NCI-H748 treated with DMSO at 0.1 percent for 48 hours (cell line): ENCODE results near the gene PAPPA.

Experiments used
- DNase-seq: peaks from one replicate; lab custom pipeline; 2025; lab: John Stamatoyannopoulos, UW

The PAPPA gene

DNA sequence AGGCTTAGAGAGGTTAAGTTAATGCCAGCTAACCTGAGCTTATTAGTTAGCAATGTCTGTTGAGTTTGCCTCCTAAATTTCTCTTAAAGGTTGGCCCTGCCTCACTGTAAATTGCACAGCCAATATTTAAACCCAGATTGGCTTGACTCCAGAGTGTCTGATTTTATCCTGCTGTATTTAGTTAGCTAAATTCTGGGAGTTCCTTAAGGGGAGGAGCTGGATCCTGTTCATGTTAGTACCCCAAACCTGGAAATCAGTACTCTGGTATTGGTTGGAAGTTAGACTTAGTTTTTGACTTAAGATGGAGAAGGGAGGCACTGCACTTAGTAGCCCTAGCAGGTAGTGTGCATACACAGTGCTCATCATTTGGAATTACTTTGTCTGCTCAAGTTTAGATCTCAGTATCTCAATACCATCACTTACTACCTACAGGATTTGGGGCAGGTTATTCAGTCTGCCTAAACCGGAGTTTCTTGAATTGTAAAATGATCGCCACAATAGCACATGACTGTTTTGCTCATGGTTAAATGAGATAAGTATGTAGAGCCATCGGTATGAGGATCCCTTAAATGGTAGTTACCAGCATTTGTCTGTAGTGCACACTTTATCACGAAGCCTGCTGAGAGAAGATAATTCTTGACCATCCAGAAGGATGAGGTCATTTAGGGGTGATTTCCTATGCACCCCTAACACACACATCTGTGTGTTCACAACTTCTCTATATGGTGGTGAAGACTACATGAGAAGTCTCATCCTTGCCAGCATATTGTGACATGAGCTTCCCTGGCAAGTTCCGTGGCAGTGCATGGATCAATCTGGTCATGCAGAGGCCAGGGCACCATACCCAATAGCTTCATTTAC lies 268.8 kb downstream of the PAPPA start:
- no peak for DNase-seq

DNA sequence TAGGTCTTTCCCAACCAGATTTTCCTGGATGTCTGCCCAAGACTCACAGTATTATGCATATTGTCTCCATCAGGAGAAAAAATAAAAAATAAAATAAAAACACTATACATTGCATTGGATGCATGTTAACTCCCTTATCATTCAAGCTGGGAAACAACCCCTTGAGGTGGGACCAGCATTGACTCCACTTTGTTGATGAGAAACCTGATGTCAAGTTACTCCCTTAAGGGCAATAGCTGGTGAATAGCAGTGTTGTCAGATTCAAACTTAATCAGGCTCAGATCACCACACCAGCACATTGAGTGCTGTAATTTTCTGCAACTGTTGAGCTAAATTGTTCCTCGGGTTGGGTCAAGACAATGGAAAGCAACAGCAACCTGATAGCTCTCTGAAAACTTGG lies 269.6 kb downstream of the PAPPA start:
- DNase-seq = no peak

DNA sequence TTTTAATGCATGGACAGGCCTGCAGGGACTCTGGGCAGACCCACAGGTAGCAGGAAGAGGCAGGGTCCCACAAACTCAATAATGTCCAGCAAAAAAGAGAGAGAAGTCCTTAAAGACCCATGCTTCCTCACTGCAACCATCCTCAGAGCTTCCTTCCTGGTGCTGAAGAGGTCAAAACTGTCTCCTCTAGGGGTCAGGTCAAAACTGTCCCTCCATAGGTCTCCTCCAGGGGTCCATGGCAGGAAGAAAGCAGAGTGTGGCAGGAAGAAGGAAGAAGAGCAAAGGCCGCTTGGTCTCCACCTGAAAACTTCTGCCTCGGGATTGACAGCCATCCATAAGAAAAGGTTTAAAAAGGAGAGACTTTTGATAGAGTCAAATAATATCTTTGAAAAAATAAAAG lies 271.7 kb downstream of the PAPPA start:
- no peak for DNase-seq

DNA sequence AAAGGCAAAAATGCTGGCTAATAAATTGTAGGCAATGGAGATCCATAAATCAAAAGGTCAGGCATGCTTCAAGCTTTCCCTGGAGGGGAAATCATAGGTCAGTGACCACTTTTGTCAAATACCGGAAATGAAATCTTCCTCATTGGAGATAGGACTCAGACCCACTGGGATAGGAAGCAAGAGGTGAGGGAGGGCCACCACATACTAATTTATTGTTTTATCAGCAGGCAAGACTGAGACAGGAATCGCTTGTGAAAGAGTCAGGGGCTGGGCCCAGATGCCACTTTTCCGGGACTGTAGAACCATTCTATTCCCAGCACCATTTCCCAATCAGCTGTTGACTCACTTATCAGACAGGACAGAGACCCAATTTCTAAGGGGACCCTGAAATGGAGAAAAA lies 277.3 kb downstream of the PAPPA start:
- no peak for DNase-seq

DNA sequence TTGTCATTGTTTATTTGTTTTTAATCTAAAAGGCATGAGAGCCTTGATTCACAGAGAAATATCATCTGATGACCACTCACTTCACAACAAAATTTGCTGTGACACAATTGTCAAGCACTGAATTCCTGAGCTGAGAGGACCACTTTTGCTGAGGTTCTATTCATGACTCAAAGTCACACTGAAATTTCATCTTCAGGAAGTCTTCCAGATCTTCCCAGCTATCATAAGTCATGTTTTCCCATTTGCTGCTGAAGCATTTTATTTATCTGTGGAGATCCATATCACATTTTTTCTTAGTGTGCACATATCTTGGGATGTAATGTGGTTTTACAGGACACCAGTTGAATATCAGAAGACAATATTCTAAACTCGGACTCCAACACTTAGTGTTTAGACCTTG lies 278.5 kb downstream of the PAPPA start:
- no peak for DNase-seq

DNA sequence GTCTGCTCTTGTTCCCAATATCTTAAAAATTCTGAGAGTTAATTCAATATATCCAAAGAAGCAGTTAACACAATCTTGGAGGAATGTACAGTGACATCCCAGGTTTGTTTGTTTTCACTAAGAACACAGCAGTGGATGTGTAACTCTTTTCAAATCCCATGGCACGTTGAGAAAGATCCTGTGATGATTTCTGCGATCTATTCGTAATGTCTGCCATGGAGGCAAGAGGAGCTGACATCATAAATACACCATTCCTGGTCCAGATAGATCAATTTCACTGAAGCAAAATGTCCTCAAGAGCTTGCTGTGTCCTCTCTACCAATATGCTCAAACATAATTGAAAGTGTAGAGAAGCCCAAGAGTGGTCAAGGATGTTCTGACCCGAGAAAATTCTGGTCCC lies 280.7 kb downstream of the PAPPA start:
- no peak for DNase-seq

DNA sequence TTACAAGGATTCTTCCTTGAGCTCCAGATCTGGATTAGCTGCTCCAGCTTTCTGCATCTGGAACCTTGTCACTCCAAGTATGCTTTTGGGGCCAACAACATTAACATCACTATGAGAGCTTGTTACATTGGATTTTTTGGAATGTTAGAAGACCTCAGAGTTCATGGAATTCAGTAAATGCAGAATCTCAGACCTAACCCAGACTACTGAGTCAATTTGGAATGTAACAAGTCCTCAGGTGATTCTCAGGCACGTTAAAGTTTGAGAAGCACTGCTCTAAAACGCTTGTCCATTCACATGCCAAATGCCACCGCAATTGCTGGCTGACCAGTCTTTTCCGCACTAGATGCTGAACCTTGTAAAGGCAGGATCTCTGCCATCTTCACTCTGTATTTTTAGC lies 282.1 kb downstream of the PAPPA start:
- no peak for DNase-seq

DNA sequence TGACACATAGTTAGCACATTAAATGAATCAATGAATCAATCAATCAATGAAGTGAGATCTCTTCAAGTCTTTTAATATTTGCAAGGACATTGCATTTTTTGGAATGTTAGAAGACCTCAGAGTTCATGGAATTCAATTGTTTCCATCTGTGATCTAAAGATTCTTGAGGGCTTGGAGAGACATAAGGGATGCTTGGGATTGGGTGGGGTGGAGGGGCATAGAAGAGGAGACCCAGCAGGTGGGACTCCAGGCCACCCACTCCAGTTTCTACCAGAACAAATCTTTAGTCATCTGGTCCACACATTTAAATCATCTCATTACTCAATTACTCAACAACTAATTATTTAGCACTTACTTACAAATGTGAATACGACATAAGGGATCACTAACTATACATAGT lies 282.5 kb downstream of the PAPPA start:
- DNase-seq = no peak

DNA sequence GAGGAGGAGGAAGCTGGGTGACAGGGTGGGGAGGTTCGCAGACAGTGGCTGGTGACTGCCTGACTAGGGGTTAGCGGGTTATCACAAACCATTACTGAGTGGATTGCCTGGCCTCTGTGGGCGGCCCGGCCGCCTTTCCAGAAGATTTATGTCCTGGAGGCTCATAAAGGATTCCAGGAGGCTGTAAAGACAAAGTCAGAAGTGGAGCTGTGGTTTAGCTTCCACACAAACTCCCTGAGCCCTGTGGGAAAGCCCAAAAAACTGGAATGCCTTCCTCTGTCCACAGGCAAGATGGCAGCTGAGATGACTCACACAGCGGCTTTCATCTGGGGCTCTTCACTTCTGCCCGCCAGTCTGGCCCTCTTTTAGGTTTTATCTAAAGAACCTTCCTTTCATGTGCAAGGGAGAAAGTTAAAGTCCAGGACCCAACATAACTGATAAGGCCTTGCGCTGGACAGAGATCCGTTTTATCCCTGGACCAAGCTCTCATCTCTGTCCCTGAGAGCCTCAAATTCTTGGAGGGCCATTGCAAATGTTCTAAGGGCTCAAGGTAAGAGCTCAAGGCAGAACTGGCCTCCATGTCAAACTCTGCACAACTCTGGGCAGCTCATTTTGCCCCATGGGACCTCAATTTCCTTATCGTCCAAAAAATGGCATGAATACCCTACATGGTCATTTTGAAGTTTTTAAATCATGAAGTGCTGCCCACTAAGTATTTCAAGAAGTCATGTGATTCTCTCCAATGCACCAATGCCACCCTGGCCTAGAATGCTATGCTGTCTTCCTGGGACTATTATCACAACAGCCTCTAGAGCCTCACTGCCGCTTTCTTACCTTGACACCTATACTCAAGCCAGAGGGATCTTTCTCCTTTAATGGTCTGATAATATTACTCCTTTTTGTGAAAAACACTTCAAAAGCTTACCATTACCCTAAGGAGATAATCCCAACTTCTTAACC lies 284.1 kb downstream of the PAPPA start:
- no peak for DNase-seq

DNA sequence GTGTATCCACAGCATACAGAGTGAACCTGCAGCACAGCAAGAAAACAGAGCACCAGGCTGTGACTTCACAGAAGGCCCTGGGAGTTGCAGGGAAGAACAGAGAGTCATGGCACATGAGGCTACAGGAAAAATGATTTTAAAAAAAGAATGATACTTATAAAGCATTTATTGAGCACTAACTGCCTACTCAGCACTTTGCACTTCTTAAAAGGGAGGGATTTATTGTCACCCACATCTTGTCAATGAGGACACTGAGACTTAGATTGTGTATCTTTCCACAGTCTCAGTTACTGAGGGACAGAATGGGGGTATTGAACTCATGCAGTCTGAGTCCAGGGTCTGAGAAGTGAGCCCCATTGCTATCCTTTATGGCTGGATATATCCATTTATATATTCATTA lies 288.9 kb downstream of the PAPPA start:
- DNase-seq = no peak

DNA sequence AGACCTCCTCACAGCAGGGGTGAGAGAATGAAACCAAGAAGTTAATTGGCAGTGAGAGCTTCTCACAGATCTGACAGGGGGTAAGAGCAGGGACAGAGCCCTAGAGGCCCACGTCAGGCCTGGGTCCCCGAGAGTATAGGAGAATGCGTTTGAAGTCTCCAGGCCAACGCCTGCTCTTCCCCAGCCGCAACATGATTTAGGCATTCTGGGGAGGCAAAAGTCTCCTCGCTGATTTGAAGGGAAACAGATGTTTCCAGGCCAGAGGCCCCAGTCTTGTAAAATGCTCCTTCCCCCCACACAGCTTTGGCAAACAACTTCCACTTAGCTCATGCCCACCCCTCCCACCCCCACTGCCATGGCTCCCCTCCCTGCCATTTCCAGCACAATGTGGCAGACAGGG lies 294.3 kb downstream of the PAPPA start:
- no peak for DNase-seq

DNA sequence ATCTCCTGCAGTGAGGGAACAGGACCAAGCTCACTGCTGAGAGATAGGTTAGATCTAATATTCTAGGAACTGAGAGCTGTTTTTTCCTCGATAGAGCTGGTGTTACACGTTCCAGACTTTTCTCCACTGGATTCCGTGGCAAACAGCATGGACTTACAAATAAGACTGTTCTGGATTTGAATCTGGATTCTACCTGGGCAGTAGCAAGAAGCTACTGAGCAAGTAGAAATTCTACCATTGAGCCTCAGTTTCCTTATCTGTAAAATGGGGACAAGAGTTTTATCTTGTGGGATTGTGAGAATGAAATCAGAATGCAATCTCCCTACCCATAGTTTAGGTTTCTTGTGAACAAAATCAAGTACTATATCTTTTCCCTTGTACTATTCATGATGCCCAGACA lies 294.8 kb downstream of the PAPPA start:
- DNase-seq = no peak

DNA sequence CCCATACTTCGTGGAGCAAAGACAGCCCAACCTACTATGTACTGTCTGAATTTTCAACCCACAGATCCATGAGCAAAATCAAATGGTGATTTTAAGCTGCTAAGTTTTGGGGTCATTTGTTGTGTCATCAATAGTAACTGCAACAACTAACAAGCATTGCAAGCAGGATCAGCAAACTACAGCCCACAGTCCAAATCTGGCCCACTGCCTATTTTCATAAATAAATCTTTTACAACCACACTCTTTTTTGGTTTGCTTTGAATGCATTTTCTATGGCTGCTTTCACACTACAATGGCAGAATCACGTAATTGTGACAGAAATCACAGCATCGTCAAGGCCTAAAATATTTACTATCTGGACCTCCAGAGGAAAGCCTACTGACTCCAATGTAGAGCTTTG lies 296.4 kb downstream of the PAPPA start:
- no peak for DNase-seq

DNA sequence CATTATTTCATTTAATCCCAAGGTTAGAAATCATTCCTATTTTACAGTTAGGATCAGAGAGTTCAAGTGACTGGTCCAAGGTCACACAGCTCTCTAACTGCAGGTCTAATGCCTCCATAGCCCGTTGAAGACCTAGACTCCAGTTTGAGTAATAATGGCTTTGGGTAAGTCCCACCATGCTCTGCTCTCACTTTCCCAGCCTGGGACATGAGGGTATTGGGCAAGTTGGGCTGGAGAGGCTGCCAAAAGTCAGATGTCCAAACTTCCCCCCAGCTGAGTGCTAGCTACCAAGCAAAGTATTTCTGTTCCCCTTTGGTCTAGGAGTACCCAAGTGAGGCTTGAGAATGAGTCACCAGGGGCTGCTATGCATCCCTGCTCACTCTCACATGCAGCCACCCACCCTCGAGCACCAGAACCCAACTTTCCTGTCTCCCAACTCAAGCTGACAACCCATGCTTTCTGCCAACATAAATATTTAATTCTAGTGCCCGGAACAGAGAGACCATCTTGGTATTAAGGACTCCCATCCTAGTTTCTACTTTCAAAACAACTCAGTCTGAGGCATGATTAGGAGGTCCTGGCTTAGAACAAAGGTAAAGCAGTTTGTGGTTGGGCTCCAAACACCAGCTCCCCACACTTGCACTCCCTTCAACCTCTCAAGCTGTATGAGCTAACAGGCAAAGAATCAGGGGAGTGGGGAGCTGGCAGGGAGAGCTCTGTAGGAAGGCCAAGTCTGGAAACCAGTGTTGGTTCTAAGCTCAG lies 297.0 kb downstream of the PAPPA start:
- DNase-seq = no peak

DNA sequence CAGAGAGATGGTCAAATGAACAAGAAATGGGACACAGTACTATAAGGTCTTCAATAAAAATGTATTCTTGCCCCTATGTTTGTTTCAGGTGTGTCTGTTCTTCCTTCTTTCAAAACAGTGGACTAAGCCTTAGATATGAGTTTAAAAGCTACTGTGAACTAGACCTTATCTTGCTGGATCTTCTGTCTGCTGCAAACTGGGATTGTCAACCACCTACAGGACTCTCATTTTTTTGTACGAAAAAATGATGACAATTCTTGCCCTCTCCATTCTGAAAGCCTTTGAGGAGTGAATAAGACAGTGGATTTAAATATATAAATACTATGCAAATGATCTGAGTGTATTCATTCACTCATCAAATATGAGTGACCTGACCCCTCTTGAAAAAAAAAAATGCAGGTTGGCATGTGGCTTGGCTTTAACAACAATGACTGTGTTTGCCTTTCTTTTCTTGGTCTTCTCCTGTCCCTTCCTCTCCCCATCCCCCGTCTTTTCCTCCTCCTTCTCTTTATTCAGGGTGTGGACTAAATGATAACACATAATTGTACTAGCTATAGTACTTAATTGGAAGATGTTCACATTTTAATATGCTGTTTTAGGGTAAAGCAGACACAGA lies 298.0 kb downstream of the PAPPA start:
- DNase-seq = no peak
